Kidney (tissue), 14 donors: Measurements from ENCODE around the gene HCFC1. TPM values are rescaled to one million over a fixed set of nuclear protein-coding genes. Genes with fewer than 3 reads are reported as not detected.

Source experiments
- DNase-seq, 5 donors: peaks; one replicate each; pipeline ENCODE4 v3.0.0-alpha.2; 2013 to 2020
- FAIRE-seq: peaks from 2 replicates; lab custom pipeline; 2012; peaks lifted over from hg19 to GRCh38; lab: Jason Lieb, UNC
- H3K27ac ChIP-seq, 2 donors: one replicate each; pipeline ENCODE4 v1.7.0; 2013; ENCODE audit warnings: low read depth in 2 of 2, low read length in 2 of 2, inconsistent platforms in 1 of 2
- H3K27me3 ChIP-seq: one replicate; pipeline ENCODE4 v1.7.1; 2013; ENCODE audit warnings: low read length, inconsistent platforms; ENCODE audit not compliant: control insufficient read depth, insufficient read depth
- H3K36me3 ChIP-seq, 3 donors: one replicate each; pipeline versions ENCODE4 v1.7.0 to v1.7.1; 2013; ENCODE audit warnings: low read length in 3 of 3, control low read depth in 1 of 3, inconsistent platforms in 1 of 3; ENCODE audit not compliant: insufficient read depth in 3 of 3, control insufficient read depth in 2 of 3
- H3K4me1 ChIP-seq, 3 donors: one replicate each; pipeline versions ENCODE4 v1.7.0 to v1.7.1; 2013; ENCODE audit warnings: low read length in 3 of 3, inconsistent platforms in 1 of 3, low read depth in 1 of 3; ENCODE audit not compliant: control insufficient read depth in 2 of 3, insufficient read depth in 2 of 3
- H3K4me3 ChIP-seq, 3 donors: one replicate each; pipeline versions ENCODE4 v1.7.0 to v1.8.1; 2013; ENCODE audit warnings: low read length in 3 of 3, control low read depth in 1 of 3, inconsistent platforms in 1 of 3
- H3K9ac ChIP-seq, 3 donors: one replicate each; pipeline versions ENCODE4 v1.7.0 to v1.7.1; 2013; ENCODE audit warnings: low read length in 3 of 3, control low read depth in 1 of 3, inconsistent platforms in 1 of 3
- H3K9me3 ChIP-seq, 3 donors: one replicate each; pipeline versions ENCODE4 v1.7.0 to v1.7.1; 2013; ENCODE audit warnings: low read length in 3 of 3, control low read depth in 1 of 3, inconsistent platforms in 1 of 3; ENCODE audit not compliant: control insufficient read depth in 2 of 3, insufficient read depth in 1 of 3
- CTCF ChIP-seq: IDR thresholded peaks from 3 replicates; pipeline ENCODE4 v1.5.1; 2012; ENCODE audit warnings: mild to moderate bottlenecking, moderate library complexity, borderline replicate concordance; ENCODE audit not compliant: insufficient read depth; ENCODE audit errors: extremely low read depth
- intact Hi-C: fragments of 100-400 bp; cut with DNase I; formaldehyde crosslinking; loops from one replicate; pipeline ENCODE4 v1.11.1; 2022
- polyA plus RNA-seq: library from polyadenylated mRNA; stranded (reverse); fragments of 350-450 nt; fragmentation: Illumina TruSeq; extraction: RNeasy Lipid Tissue Mini Kit (QIAGEN cat#74804); gene quantifications from one replicate; pipeline ENCODE4 v1.2.3, GENCODE V29; 2014; ENCODE audit warnings: low read depth, low replicate concordance; ENCODE audit not compliant: insufficient read depth
- total RNA-seq: library from RNA; stranded (reverse); fragmentation: NEBNext Ultra II Directional; extraction: Animal tissue kit (Norgen Biotek cat#: 25700); gene quantifications from one replicate; pipeline ENCODE4 v1.2.1, GENCODE V29; 2021
- donor health status: control.
- donor health status: control.
- donor health status: control.
- donor health status: control.
- donor health status: control.
- donor health status: DM: yes; HTN: yes; CAD: no.
- donor health status: Normal renal cell carcinoma (clear cell type).

The HCFC1 gene
- total and polyA plus RNA-seq, 2 donors from 2014 or later = 13.5 to 54.6 TPM

- FAIRE-seq = no peak
- Histone ChIP-seq H3K36me3 (peaks cover 0 to 2% (median 0%) of the 10 kb centered on the region in 3 donors), H3K4me1 (peaks cover 0 to 22% (median 7%) of the 10 kb centered on the region in 3 donors), H3K4me3 (no peak overlapping the region), H3K27me3 (no peaks in the 10 kb centered on the region), H3K27ac (peak overlapping the region; percentile 96 to 97), H3K9ac (no peak overlapping the region), H3K9me3 (no peaks in the 10 kb centered on the region)
- TF ChIP-seq CTCF = no peak
- no peak for DNase-seq
- intact Hi-C loops = no loop called here
Measured at GRCh38 chrX:153926552-153926857, 45.1 kb downstream of the HCFC1 start.

GRCh38 chrX:153925739-153926551, 45.7 kb downstream of the HCFC1 start, which contains the start of gene ARHGAP4:
ARHGAP4 (minus strand) TSS chrX:153926264; CDS start chrX:153926202, 62 bp downstream.
- intact Hi-C loops = no loop called here
- Histone ChIP-seq H3K9ac (peak within 1 kb of the TSS in 1 of 3 donors; percentile 86), H3K27me3 (no peaks in the 10 kb centered on the region), H3K27ac (peak within 1 kb of the TSS; percentile 96 to 97), H3K9me3 (no peaks in the 10 kb centered on the region), H3K4me3 (peak within 1 kb of the TSS; percentile 56 to 71 (median 57)), H3K36me3 (peaks cover 0 to 2% (median 0%) of the 10 kb centered on the region in 3 donors), H3K4me1 (peaks cover 0 to 23% (median 7%) of the 10 kb centered on the region in 3 donors)
- peak in 2 of 5 donors; percentile 9 to 82 for DNase-seq
- FAIRE-seq = no peak
- TF ChIP-seq CTCF = no peak

GRCh38 chrX:153925387-153925738, 46.3 kb downstream of the HCFC1 start:
- Histone ChIP-seq H3K36me3 (peaks cover 0 to 2% (median 0%) of the 10 kb centered on the region in 3 donors), H3K27me3 (no peaks in the 10 kb centered on the region), H3K4me1 (peaks cover 0 to 24% (median 7%) of the 10 kb centered on the region in 3 donors), H3K27ac (peak overlapping the region in 1 of 2 donors; percentile 23), H3K9ac (no peak overlapping the region), H3K4me3 (peak overlapping the region in 2 of 3 donors; percentile 25 to 56), H3K9me3 (no peaks in the 10 kb centered on the region)
- no peak for TF ChIP-seq CTCF
- FAIRE-seq (no peak), DNase-seq (no peak)
- intact Hi-C loops = no loop called here
